H9 (cell line): ENCODE data around the gene COQ8B. TPM values are rescaled to one million over a fixed set of nuclear protein-coding genes. Genes with fewer than 3 reads are reported as not detected.
"Not testable (repeated sequence)": the region's sequence is repeated elsewhere in the genome, so short reads cannot be mapped to it uniquely, and the experiment has no call there.

Experiments
- DNase-seq: peaks from one replicate; pipeline ENCODE4 v3.0.0-alpha.2; 2017
- H2AFZ ChIP-seq: one replicate; pipeline ENCODE4 v1.6.1; 2013; ENCODE audit warnings: mild to moderate bottlenecking, low read length, control low read depth, moderate library complexity
- H2AK5ac ChIP-seq: 2 replicates; pipeline ENCODE4 v1.6.1; 2013; ENCODE audit warnings: low read length, control low read depth, mixed read lengths; ENCODE audit not compliant: insufficient read length
- H2BK120ac ChIP-seq: one replicate; pipeline ENCODE4 v1.6.1; 2013; ENCODE audit warnings: low read depth, mild to moderate bottlenecking, low read length, control low read depth, inconsistent platforms; ENCODE audit not compliant: poor library complexity, severe bottlenecking
- H2BK12ac ChIP-seq: 2 replicates; pipeline ENCODE4 v1.6.1; 2013; ENCODE audit warnings: low read length, control low read depth, mixed read lengths, low read depth; ENCODE audit not compliant: insufficient read length
- H2BK15ac ChIP-seq: 2 replicates; pipeline ENCODE4 v1.6.1; 2013; ENCODE audit warnings: low read depth, low read length, control low read depth
- H2BK20ac ChIP-seq: one replicate; pipeline ENCODE4 v1.6.1; 2013; ENCODE audit warnings: low read depth, mild to moderate bottlenecking, low read length, control low read depth, inconsistent platforms; ENCODE audit not compliant: poor library complexity, severe bottlenecking
- H2BK5ac ChIP-seq: 2 replicates; pipeline ENCODE4 v1.6.1; 2013; ENCODE audit warnings: low read length, control low read depth, mixed read lengths; ENCODE audit not compliant: insufficient read length
- H3K14ac ChIP-seq: 2 replicates; pipeline ENCODE4 v1.6.1; 2013; ENCODE audit warnings: low read length, control low read depth; ENCODE audit not compliant: insufficient read depth
- H3K18ac ChIP-seq: 2 replicates; pipeline ENCODE4 v1.6.1; 2013; ENCODE audit warnings: low read depth, mild to moderate bottlenecking, mixed read lengths, low read length, control low read depth; ENCODE audit not compliant: insufficient read length
- H3K23ac ChIP-seq: 2 replicates; pipeline ENCODE4 v1.6.1; 2013; ENCODE audit warnings: low read length, control low read depth, mixed read lengths, low read depth; ENCODE audit not compliant: insufficient read length
- H3K23me2 ChIP-seq: 2 replicates; pipeline ENCODE4 v1.6.1; 2013; ENCODE audit warnings: low read depth, mild to moderate bottlenecking, mixed read lengths, low read length, control low read depth; ENCODE audit not compliant: insufficient read length, poor library complexity, severe bottlenecking
- H3K27ac ChIP-seq: 2 replicates; pipeline ENCODE4 v1.5.1; 2013; ENCODE audit warnings: low read length, control low read depth, mixed read lengths, low read depth; ENCODE audit not compliant: insufficient read length
- H3K27me3 ChIP-seq: 2 replicates; pipeline ENCODE4 v1.6.1; 2013; ENCODE audit warnings: low read length, control low read depth, inconsistent platforms; ENCODE audit not compliant: insufficient read depth
- H3K4ac ChIP-seq: 2 replicates; pipeline ENCODE4 v1.6.1; 2013; ENCODE audit warnings: low read depth, mild to moderate bottlenecking, control low read depth, inconsistent platforms, low read length, moderate library complexity
- H3K4me1 ChIP-seq: 2 replicates; pipeline ENCODE4 v1.6.1; 2013; ENCODE audit warnings: low read length, control low read depth, inconsistent platforms; ENCODE audit not compliant: insufficient read depth
- H3K4me2 ChIP-seq: 2 replicates; pipeline ENCODE4 v1.6.1; 2013; ENCODE audit warnings: low read length, control low read depth, mixed read lengths; ENCODE audit not compliant: insufficient read length, insufficient read depth
- H3K56ac ChIP-seq: 2 replicates; pipeline ENCODE4 v1.6.1; 2013; ENCODE audit warnings: low read depth, mild to moderate bottlenecking, mixed read lengths, low read length, control low read depth; ENCODE audit not compliant: insufficient read length
- H3K79me1 ChIP-seq: 2 replicates; pipeline ENCODE4 v1.6.1; 2013; ENCODE audit warnings: low read depth, mild to moderate bottlenecking, moderate library complexity, low read length, control low read depth, inconsistent platforms; ENCODE audit not compliant: insufficient read depth, poor library complexity, severe bottlenecking
- H3K79me2 ChIP-seq: 2 replicates; pipeline ENCODE4 v1.6.1; 2013; ENCODE audit warnings: low read length, control low read depth, inconsistent platforms; ENCODE audit not compliant: insufficient read depth
- H3K9ac ChIP-seq: 2 replicates; pipeline ENCODE4 v1.6.1; 2013; ENCODE audit warnings: low read length, control low read depth, mixed read lengths; ENCODE audit not compliant: insufficient read length; ENCODE audit errors: extremely low read depth
- H3K9me3 ChIP-seq: one replicate; pipeline ENCODE4 v1.6.1; 2013; ENCODE audit warnings: low read depth, low read length, inconsistent platforms; ENCODE audit not compliant: control insufficient read depth
- H3T11ph ChIP-seq: one replicate; pipeline ENCODE4 v1.6.1; 2013; ENCODE audit warnings: mild to moderate bottlenecking, low read length, control low read depth, inconsistent platforms
- H4K20me1 ChIP-seq: one replicate; pipeline ENCODE4 v1.6.1; 2013; ENCODE audit not compliant: control insufficient read depth, insufficient read length, insufficient read depth
- H4K5ac ChIP-seq: 2 replicates; pipeline ENCODE4 v1.6.1; 2013; ENCODE audit warnings: low read depth, mild to moderate bottlenecking, mixed read lengths, low read length, control low read depth; ENCODE audit not compliant: insufficient read length
- H4K8ac ChIP-seq: replicated peaks from 2 replicates; pipeline ENCODE4 v1.6.1; 2013; ENCODE audit warnings: low read length, control low read depth, mixed read lengths, low read depth; ENCODE audit not compliant: insufficient read length
- H4K91ac ChIP-seq: 2 replicates; pipeline ENCODE4 v1.6.1; 2013; ENCODE audit warnings: low read depth, mild to moderate bottlenecking, moderate library complexity, mixed read lengths, low read length, control low read depth; ENCODE audit not compliant: insufficient read length
- H3K27ac Mint-ChIP-seq, 3 experiments: 2 replicates in 2 of 3; 3 replicates in 1 of 3; pipeline ENCODE4 v1.8.0; 2020 to 2021; ENCODE audit warnings: mixed read lengths in 3 of 3, mild to moderate bottlenecking in 1 of 3, moderate library complexity in 1 of 3
- H3K27me3 Mint-ChIP-seq: 2 replicates; pipeline ENCODE4 v1.8.0; 2021; ENCODE audit warnings: low read depth, mild to moderate bottlenecking, moderate library complexity, mixed read lengths
- H3K36me3 Mint-ChIP-seq, 3 experiments: 2 replicates in 2 of 3; 3 replicates in 1 of 3; pipeline ENCODE4 v1.8.0; 2020 to 2021; ENCODE audit warnings: low read depth in 3 of 3, mixed read lengths in 3 of 3; ENCODE audit not compliant: insufficient read depth in 1 of 3
- H3K4me1 Mint-ChIP-seq, 2 experiments: 2 replicates each; pipeline ENCODE4 v1.8.0; 2020; ENCODE audit warnings: mixed read lengths in 2 of 2
- H3K4me3 Mint-ChIP-seq, 2 experiments: 2 replicates in 1 of 2; 3 replicates in 1 of 2; pipeline ENCODE4 v1.8.0; 2020 to 2021; ENCODE audit warnings: mild to moderate bottlenecking in 2 of 2, mixed read lengths in 2 of 2, moderate library complexity in 1 of 2
- H3K9me3 Mint-ChIP-seq, 2 experiments: 2 replicates in 1 of 2; 3 replicates in 1 of 2; pipeline ENCODE4 v1.8.0; 2020; ENCODE audit warnings: mild to moderate bottlenecking in 2 of 2, mixed read lengths in 2 of 2, moderate library complexity in 1 of 2
- WGBS: extraction: QIAGEN DNeasy Blood & Tissue Kit; methylation state at CpG from one replicate; pipeline ENCODE4 v1.1.7; 2013; ENCODE audit warnings: missing lambda C conversion rate, low lambda C conversion rate, mixed read lengths; ENCODE audit not compliant: insufficient read length; ENCODE audit errors: extremely low coverage; 5-methylcytosine and 5-hydroxymethylcytosine counted together
- total RNA-seq: library from RNA; stranded (reverse); gene quantifications from 2 replicates; pipeline ENCODE4 v1.2.1, GENCODE V29; 2021

Gene COQ8B
- total RNA-seq, 1 experiment from 2014 or later: 40.5 TPM

DNA sequence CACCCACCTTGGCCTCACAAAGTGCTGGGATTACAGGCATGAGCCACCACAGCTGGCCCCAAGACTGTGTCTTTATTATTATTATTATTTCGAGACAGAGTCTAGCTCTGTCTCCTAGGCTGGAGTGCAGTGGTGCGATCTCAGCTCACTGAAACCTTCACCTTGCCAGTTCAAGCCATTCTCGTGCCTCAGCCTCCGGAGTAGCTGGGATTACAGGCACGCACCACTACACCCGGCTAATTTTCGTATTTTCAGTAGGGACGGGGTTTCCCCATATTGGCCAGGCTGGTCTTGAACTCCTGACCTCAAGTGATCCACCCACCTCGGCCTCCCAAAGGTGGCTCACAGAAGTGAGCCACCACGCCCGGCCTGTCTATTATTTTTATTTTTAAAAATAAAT, 64.4 kb downstream of the COQ8B start:
- H3K79me1 ChIP-seq, H3K27me3 ChIP-seq, H3K9ac ChIP-seq, H3K9me3 ChIP-seq, H3K79me2 ChIP-seq, H3T11ph ChIP-seq, H3K27ac ChIP-seq, H3K27ac Mint-ChIP-seq, H3K4me3 Mint-ChIP-seq, H3K4ac ChIP-seq, H4K5ac ChIP-seq, H3K23ac ChIP-seq, H4K91ac ChIP-seq, H3K4me1 Mint-ChIP-seq, DNase-seq, H3K18ac ChIP-seq, H3K14ac ChIP-seq, H2BK20ac ChIP-seq, H3K4me2 ChIP-seq, H3K4me1 ChIP-seq, H3K56ac ChIP-seq, H2BK120ac ChIP-seq, H3K23me2 ChIP-seq, H3K9me3 Mint-ChIP-seq, H3K36me3 Mint-ChIP-seq, H2AK5ac ChIP-seq, H4K8ac ChIP-seq, H2BK15ac ChIP-seq, H2BK12ac ChIP-seq, H2BK5ac ChIP-seq, H2AFZ ChIP-seq, H4K20me1 ChIP-seq: not testable (repeated sequence)
- peaks cover 14% of the 10 kb centered on the region for H3K27me3 Mint-ChIP-seq
- no CpG with 5 or more reads among the region's 11 CpGs for WGBS
